Measurements from ENCODE around the gene ARHGEF28. TPM values are rescaled to one million over a fixed set of nuclear protein-coding genes. Genes with fewer than 3 reads are reported as not detected.

Gene ARHGEF28
- total RNA-seq, 1 experiment from 2014 or later: 6.1 TPM

- no peaks in the 10 kb centered on the region for H3K9me3 ChIP-seq (ENCODE audit: control insufficient read depth in 1 of 2, insufficient read depth in 1 of 2, low read depth in 1 of 2, low read length in 2 of 2)
- intact Hi-C loops (cut with micrococcal nuclease): no loop called here
- H3K79me2 ChIP-seq (ENCODE audit: insufficient read depth, low read length): no peaks in the 10 kb centered on the region
- no peak overlapping the region for H3K27ac ChIP-seq (ENCODE audit: low read depth, low read length)
- H4K20me1 ChIP-seq (ENCODE audit: insufficient read depth): no peaks in the 10 kb centered on the region
- H3K36me3 ChIP-seq (ENCODE audit: control insufficient read depth in 1 of 2, insufficient read depth in 2 of 2, low read length in 2 of 2): no peaks in the 10 kb centered on the region
- DNase-seq (ENCODE audit: low read depth, low spot score): no peak
- POLR2A ChIA-PET: no interaction called here
- no peak overlapping the region for H2AFZ ChIP-seq (ENCODE audit: low read depth, low read length, poor library complexity, severe bottlenecking)
- H3K9me2 ChIP-seq (ENCODE audit: insufficient read depth): no peaks in the 10 kb centered on the region
- RAD21 ChIA-PET (ENCODE audit: low non-redundant PET in 1 of 2, low total read pairs in 2 of 2, uncharacterized antibody in 2 of 2, unreplicated experiment in 2 of 2): no interaction called here
- H3K4me1 ChIP-seq (ENCODE audit: control insufficient read depth in 1 of 2, insufficient read depth in 2 of 2, low read length in 2 of 2): peaks cover 0 to 2% of the 10 kb centered on the region in 2 experiments; a peak in 3 of 4 replicates
- no peaks in the 10 kb centered on the region for H3K27me3 ChIP-seq (ENCODE audit: insufficient read depth, low read length)
- TF ChIP-seq SP1 (IDR thresholded peaks at IDR 0.05; ENCODE audit: low read depth) (no peak), RAD21 (IDR thresholded peaks at IDR 0.05; ENCODE audit: low read depth) (0 out of 2 replicates have a peak, but pooled peaks have one; percentile 11), CTCF (IDR thresholded peaks at IDR 0.05 in 2 of 3, conservative IDR thresholded peaks at IDR 0.05 in 1 of 3; ENCODE audit: borderline replicate concordance in 1 of 3, insufficient read depth in 1 of 3, low read depth in 2 of 3, low read length in 2 of 3) (no peak), ZNF274 (IDR thresholded peaks at IDR 0.05; ENCODE audit: low read depth, low read length) (no peak), POLR2AphosphoS5 (IDR thresholded peaks at IDR 0.05; ENCODE audit: low read depth, low read length) (no peak)
- H3K9ac ChIP-seq (ENCODE audit: low read length): no peak overlapping the region
- CTCF ChIA-PET: no interaction called here
- ATAC-seq: no peak
- H3K4me2 ChIP-seq (ENCODE audit: low read length): no peak overlapping the region
- no TSS peak for BruUV-seq (replicated peaks)
- no peak overlapping the region for H3K4me3 ChIP-seq (replicated peaks in 1 of 2; ENCODE audit: low read depth in 1 of 2, low read length in 2 of 2)
These were observed 7.1 kb downstream of the ARHGEF28 start for GRCh38 chr5:73633060-73633459.

GRCh38 chr5:73636408-73636807 is 10.4 kb downstream of the ARHGEF28 start:
- Histone ChIP-seq H3K4me3 (replicated peaks in 1 of 2; ENCODE audit: low read depth in 1 of 2, low read length in 2 of 2) (no peak overlapping the region), H3K4me2 (ENCODE audit: low read length) (no peak overlapping the region), H3K79me2 (ENCODE audit: insufficient read depth, low read length) (no peaks in the 10 kb centered on the region), H3K27me3 (ENCODE audit: insufficient read depth, low read length) (no peaks in the 10 kb centered on the region), H3K36me3 (ENCODE audit: control insufficient read depth in 1 of 2, insufficient read depth in 2 of 2, low read length in 2 of 2) (no peaks in the 10 kb centered on the region), H3K27ac (ENCODE audit: low read depth, low read length) (no peak overlapping the region), H2AFZ (ENCODE audit: low read depth, low read length, poor library complexity, severe bottlenecking) (no peak overlapping the region), H3K4me1 (ENCODE audit: control insufficient read depth in 1 of 2, insufficient read depth in 2 of 2, low read length in 2 of 2) (peaks cover 6 to 12% of the 10 kb centered on the region in 2 experiments; a peak in 3 of 4 replicates), H3K9ac (ENCODE audit: low read length) (no peak overlapping the region), H4K20me1 (ENCODE audit: insufficient read depth) (no peaks in the 10 kb centered on the region), H3K9me2 (ENCODE audit: insufficient read depth) (no peaks in the 10 kb centered on the region), H3K9me3 (ENCODE audit: control insufficient read depth in 1 of 2, insufficient read depth in 1 of 2, low read depth in 1 of 2, low read length in 2 of 2) (no peaks in the 10 kb centered on the region)
- POLR2A ChIA-PET: no interaction called here
- CTCF ChIA-PET: no interaction called here
- intact Hi-C loops (cut with micrococcal nuclease): no loop called here
- no peak for ATAC-seq
- BruUV-seq (replicated peaks): no TSS peak
- RAD21 ChIA-PET (ENCODE audit: low non-redundant PET in 1 of 2, low total read pairs in 2 of 2, uncharacterized antibody in 2 of 2, unreplicated experiment in 2 of 2): no interaction called here
- no peak for TF ChIP-seq POLR2A (IDR thresholded peaks at IDR 0.05; ENCODE audit: borderline replicate concordance, extremely low read depth, insufficient read depth, insufficient read length)
- no peak for TF ChIP-seq TCF7L2 (IDR thresholded peaks at IDR 0.05; ENCODE audit: borderline replicate concordance, extremely low read depth, insufficient read depth, insufficient read length)
- TF ChIP-seq ELF1 (IDR thresholded peaks at IDR 0.05; ENCODE audit: borderline replicate concordance, low read depth): no peak
- TF ChIP-seq EZH2phosphoT487 (IDR thresholded peaks at IDR 0.05; ENCODE audit: borderline replicate concordance): no peak
- no peak for TF ChIP-seq EGR1 (IDR thresholded peaks at IDR 0.05; ENCODE audit: low read depth)
- no peak for DNase-seq (ENCODE audit: low read depth, low spot score)
